ENCODE data around the gene NAA80.
"Not testable (repeated sequence)": the region's sequence is repeated elsewhere in the genome, so short reads cannot be mapped to it uniquely, and the experiment has no call there.

The NAA80 gene

GRCh38 chr3:50287262-50287661, 11.9 kb downstream of the NAA80 start:
- Histone ChIP-seq H3K27ac (no peak overlapping the region), H3K9me3 (ENCODE audit: severe bottlenecking) (no peaks in the 10 kb centered on the region), H3K36me3 (peaks cover 36% of the 10 kb centered on the region), H3K4me3 (ENCODE audit: low read depth, low read length) (no peak overlapping the region), H3K27me3 (ENCODE audit: insufficient read depth, low read depth, severe bottlenecking) (no peaks in the 10 kb centered on the region)
- DNase-seq, result no peak
- no peak for TF ChIP-seq CTCF (IDR thresholded peaks at IDR 0.05; ENCODE audit: low read depth, low read length)

GRCh38 chr3:50286322-50287227, 12.6 kb downstream of the NAA80 start:
- no peak for DNase-seq
- H3K4me3 ChIP-seq (ENCODE audit: low read depth, low read length), result no peak overlapping the region
- peaks cover 33% of the 10 kb centered on the region for H3K36me3 ChIP-seq
- TF ChIP-seq CTCF (IDR thresholded peaks at IDR 0.05; ENCODE audit: low read depth, low read length), result no peak
- H3K9me3 ChIP-seq (ENCODE audit: severe bottlenecking), result no peaks in the 10 kb centered on the region
- H3K27ac ChIP-seq, result no peak overlapping the region
- no peaks in the 10 kb centered on the region for H3K27me3 ChIP-seq (ENCODE audit: insufficient read depth, low read depth, severe bottlenecking)

GRCh38 chr3:50284121-50284520, 15.1 kb downstream of the NAA80 start:
- H3K27me3 ChIP-seq (ENCODE audit: insufficient read depth, low read depth, severe bottlenecking); H3K27ac ChIP-seq; H3K4me3 ChIP-seq (ENCODE audit: low read depth, low read length); DNase-seq; H3K9me3 ChIP-seq (ENCODE audit: severe bottlenecking): not testable (repeated sequence)
- peaks cover 17% of the 10 kb centered on the region for H3K36me3 ChIP-seq

- no peak for DNase-seq
- H3K27me3 ChIP-seq (ENCODE audit: insufficient read depth, low read depth, severe bottlenecking), result no peaks in the 10 kb centered on the region
- H3K27ac ChIP-seq, result no peak overlapping the region
- no peak overlapping the region for H3K4me3 ChIP-seq (ENCODE audit: low read depth, low read length)
- no peaks in the 10 kb centered on the region for H3K36me3 ChIP-seq
- no peak for TF ChIP-seq CTCF (IDR thresholded peaks at IDR 0.05; ENCODE audit: low read depth, low read length)
- H3K9me3 ChIP-seq (ENCODE audit: severe bottlenecking), result no peaks in the 10 kb centered on the region
Measured at GRCh38 chr3:50279255-50280016, 19.8 kb downstream of the NAA80 start.

GRCh38 chr3:50278880-50279224, 20.4 kb downstream of the NAA80 start, which contains the start of gene LSMEM2:
Gene LSMEM2, plus strand, starts transcription at chr3:50279087. Its CDS starts 27 bp downstream, at chr3:50279114.
- DNase-seq, result no peak
- Histone ChIP-seq H3K27me3 (ENCODE audit: insufficient read depth, low read depth, severe bottlenecking) (no peaks in the 10 kb centered on the region), H3K9me3 (ENCODE audit: severe bottlenecking) (no peaks in the 10 kb centered on the region), H3K4me3 (ENCODE audit: low read depth, low read length) (no peak within 1 kb of the TSS), H3K27ac (no peak within 1 kb of the TSS), H3K36me3 (no peaks in the 10 kb centered on the region)
- TF ChIP-seq CTCF (IDR thresholded peaks at IDR 0.05; ENCODE audit: low read depth, low read length), result no peak

GRCh38 chr3:50278123-50278879, 20.9 kb downstream of the NAA80 start:
- Histone ChIP-seq H3K27me3 (ENCODE audit: insufficient read depth, low read depth, severe bottlenecking) (peaks cover 2% of the 10 kb centered on the region), H3K27ac (no peak overlapping the region), H3K4me3 (ENCODE audit: low read depth, low read length) (no peak overlapping the region), H3K9me3 (ENCODE audit: severe bottlenecking) (no peaks in the 10 kb centered on the region), H3K36me3 (no peaks in the 10 kb centered on the region)
- no peak for TF ChIP-seq CTCF (IDR thresholded peaks at IDR 0.05; ENCODE audit: low read depth, low read length)
- DNase-seq, result no peak

All from WERI-Rb-1 (cell line).